Fibroblast of lung (primary cell): ENCODE measurements around the gene ANKRD44.

Experiments
- CTCF ChIP-seq, 2 donors: IDR thresholded peaks in 1 of 2; conservative IDR thresholded peaks in 1 of 2; 1 replicate in 1 of 2; 2 replicates in 1 of 2; pipeline ENCODE4 v1.5.1; 2011 to 2012; ENCODE audit warnings: low read length in 2 of 2, control low read depth in 1 of 2, inconsistent platforms in 1 of 2, low read depth in 1 of 2, mild to moderate bottlenecking in 1 of 2
- EZH2 ChIP-seq: IDR thresholded peaks from 2 replicates; pipeline ENCODE4 v1.5.1; 2012; ENCODE audit warnings: low read length, control low read depth, mild to moderate bottlenecking; ENCODE audit errors: missing control alignments

GRCh38 chr2:196944570-196944969, 366.0 kb downstream of the ANKRD44 start:
- no peak for TF ChIP-seq EZH2
- TF ChIP-seq CTCF (conservative IDR thresholded peaks at IDR 0.05 in 1 of 2, IDR thresholded peaks at IDR 0.05 in 1 of 2; ENCODE audit: low read depth in 1 of 2, low read length in 2 of 2): no peak
